DND-41 (cell line): ENCODE results near the gene FBLN1.

Experiments used
- CTCF ChIP-seq: IDR thresholded peaks from 2 replicates; pipeline ENCODE4 v1.5.1; 2012; ENCODE audit warnings: borderline replicate concordance, low read length, moderate library complexity, mild to moderate bottlenecking; ENCODE audit not compliant: poor library complexity, severe bottlenecking; ENCODE audit errors: extremely low read depth
- EZH2 ChIP-seq: IDR thresholded peaks from 3 replicates; pipeline ENCODE4 v1.6.1; 2012; ENCODE audit warnings: borderline replicate concordance, low read depth, mild to moderate bottlenecking, moderate library complexity, low read length, inconsistent platforms; ENCODE audit not compliant: severe bottlenecking

GRCh38 chr22:45531441-45532234 lies 29.0 kb downstream of the FBLN1 start:
- TF ChIP-seq CTCF (no peak), EZH2 (no peak)
